Inflammatory macrophage (primary cell): Measurements from ENCODE around the gene DIP2B.
A peak's percentile ranks its signal among the peaks of the same experiment; 100 is the strongest.

ENCODE experiments used
- DNase-seq, 2 donors: peaks; one replicate each; pipeline ENCODE4 v3.0.0-alpha.2; 2020 to 2022

DIP2B gene

GRCh38 chr12:50685641-50686040 is 180.9 kb downstream of the DIP2B start:
- DNase-seq = no peak

GRCh38 chr12:50686406-50686805 is 181.6 kb downstream of the DIP2B start:
- DNase-seq = no peak

DNA sequence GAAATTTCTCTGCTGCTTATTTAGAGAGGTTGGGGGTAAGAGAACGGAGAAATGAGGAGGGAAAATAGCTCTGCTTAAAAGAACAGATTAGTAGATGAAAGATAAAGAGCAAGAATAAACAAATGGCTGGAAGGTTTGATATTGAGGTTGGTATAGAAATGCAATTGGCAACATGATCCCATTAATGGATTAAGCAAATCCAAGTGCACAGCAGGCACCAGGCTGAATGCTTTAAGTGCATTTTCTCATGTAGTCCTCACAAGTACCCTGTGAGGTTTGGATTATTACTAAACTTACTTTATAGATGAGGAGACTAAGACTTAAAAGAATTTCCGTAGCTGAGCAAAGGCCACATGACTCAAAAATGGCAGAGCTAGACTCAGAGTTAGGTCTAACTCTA is 182.2 kb downstream of the DIP2B start:
- no peak for DNase-seq

DNA sequence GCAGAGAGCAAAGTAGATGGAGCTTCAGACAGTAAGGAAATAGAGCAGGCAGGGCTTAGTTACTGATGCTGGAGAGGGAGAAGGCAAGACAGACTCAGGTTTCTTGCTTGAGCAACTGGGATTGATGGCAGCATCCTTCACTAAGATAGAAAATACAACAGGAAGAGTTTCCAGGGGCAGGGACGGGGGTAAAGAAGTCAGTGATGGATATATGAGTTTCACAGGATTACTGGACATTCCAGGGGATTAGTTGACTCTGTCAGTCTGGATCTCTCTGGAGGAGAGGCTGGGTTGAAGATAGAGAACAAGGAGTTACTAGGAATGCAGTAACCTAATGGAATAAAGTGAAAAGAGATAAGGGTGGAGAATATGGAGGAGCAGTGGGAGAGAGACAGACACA is 184.7 kb downstream of the DIP2B start:
- DNase-seq = no peak

- no peak for DNase-seq
Observed at GRCh38 chr12:50690925-50691324, 186.1 kb downstream of the DIP2B start.

GRCh38 chr12:50695961-50696360 is 191.2 kb downstream of the DIP2B start:
- peak; percentile 18 to 21 for DNase-seq

DNA sequence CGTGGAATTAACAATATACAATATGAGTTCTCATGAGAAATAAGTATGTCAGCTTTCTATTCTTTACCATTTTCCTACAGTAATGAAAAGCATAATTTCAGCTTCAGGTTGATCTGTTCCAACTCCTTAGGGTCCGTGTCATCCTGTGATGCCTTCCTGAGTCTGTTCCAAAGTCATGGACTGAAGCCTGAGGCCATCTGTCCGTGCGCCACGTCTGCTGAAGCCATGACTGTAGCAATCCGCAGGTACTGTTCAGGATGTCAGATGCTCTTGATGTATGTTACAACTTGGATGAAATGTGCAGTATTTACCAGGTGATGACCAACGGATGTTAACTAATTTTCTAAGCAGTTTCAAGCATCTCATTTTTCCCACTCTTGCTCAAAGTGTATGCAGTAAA is 192.1 kb downstream of the DIP2B start:
- DNase-seq = no peak

GRCh38 chr12:50699154-50699553 is 194.4 kb downstream of the DIP2B start:
- DNase-seq = no peak

DNA sequence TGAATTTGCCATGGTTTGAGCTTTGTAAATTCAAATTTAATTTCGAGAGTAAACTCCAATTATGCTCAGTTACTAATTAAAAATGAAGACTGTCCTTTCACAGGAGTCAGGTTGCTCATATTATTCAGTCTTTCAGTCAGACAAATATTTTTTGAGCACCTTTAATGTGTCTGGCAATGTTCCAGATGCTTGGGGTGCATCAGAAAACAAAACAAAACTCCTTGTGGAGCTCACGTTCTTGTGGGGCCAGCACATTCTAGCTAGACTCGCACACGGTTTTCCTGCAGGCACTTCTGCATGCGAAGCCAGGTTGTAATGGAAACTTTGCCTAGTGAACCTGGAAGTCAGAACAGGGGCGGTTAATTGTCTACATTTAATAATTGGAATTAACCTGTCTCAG is 195.2 kb downstream of the DIP2B start:
- DNase-seq = no peak

DNA sequence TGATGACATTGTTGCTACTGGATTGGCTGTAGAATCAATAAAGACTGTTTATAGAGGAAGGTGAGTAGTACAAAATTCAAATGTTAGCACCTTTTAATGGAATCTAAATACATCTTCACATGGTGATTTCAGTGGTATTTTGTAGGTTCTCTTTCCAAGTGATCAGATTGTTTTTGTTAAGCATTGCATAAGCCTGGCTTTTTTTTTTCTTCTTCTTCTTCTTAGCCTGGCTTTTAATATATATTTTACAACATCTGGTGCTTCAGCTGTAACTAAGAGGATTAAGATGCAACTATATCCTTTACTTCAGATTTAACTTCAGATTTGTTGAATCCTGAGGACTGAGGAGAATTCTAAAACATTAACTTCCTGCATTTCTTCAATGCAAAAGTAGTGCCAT is 201.8 kb downstream of the DIP2B start:
- no peak for DNase-seq

DNA sequence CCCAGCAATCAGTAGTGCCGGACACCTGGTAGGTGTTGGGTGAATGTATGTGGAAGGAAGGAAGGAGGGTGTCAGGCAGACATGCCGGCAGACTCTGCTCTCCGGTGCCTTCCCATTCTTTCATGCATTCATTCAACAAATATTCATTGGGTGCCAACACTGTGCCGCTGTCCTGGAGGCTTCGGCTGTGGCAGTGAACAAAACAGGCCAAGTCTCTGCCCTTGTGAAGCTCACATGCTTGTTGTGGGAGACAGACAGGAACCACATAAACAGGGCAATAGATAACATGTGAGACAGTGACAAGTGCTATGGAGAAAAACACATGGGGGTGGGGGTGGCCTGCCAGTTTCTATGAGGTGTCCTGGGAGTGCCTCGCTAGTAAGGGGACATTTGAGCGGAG is 202.6 kb downstream of the DIP2B start:
- DNase-seq = peak in 1 of 2 donors; percentile 14

DNA sequence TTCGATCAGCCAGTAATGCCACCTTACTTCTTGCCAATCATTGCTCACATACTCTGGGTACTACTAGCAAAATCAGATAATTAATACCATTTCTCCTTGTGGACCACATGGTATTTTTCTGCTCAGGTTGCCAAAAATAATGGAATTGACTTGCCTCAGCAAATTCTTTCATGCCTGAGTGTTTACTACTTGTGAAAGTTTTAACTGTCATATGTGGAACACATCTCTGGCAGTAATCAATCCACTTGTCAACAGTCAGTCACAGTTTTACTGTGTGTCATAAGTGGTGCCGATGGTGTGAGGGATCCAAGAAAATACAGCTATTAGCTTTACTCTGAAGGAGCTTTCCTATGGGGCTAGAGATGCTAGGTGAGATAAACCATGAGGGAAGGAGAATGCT is 203.8 kb downstream of the DIP2B start:
- DNase-seq = no peak

GRCh38 chr12:50711121-50711520 is 206.3 kb downstream of the DIP2B start:
- no peak for DNase-seq

DNA sequence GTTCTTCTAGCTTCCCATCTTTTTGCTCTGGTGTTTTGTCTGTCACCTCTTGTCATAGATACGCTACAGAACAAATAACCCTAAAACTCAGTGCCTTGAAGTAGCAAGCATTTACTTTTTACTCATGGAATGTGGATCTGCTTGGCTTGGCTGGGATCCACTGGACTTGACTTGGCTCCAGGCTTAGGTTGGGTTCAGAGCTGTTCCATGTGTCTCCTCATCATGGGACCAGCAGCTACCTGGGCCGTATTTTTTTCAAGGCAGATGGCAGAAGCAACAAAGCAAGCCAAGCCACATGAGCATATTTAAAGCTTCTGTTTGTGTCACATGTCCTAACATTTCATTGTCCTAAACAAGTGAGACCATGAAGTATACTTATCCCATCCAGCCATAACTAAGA is 210.4 kb downstream of the DIP2B start:
- DNase-seq = no peak

DNA sequence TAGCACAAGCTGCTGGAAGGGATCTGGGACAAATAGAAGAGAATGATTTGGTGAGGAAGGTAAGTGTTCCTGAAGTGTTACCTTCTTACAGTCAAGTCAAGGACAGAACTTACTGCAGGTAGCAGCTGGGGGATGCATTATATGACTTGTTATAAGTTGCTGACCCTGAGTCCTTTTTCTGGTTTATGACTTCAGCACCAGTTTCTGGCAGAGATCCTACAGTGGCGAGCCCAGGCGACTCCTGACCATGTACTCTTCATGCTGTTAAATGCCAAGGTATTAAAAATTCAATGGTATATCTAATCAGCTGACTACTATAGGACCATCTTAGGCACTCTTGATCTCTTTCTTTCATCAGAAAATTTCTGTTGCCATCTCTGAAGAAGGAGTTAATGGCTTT is 214.0 kb downstream of the DIP2B start:
- DNase-seq = no peak

DNA sequence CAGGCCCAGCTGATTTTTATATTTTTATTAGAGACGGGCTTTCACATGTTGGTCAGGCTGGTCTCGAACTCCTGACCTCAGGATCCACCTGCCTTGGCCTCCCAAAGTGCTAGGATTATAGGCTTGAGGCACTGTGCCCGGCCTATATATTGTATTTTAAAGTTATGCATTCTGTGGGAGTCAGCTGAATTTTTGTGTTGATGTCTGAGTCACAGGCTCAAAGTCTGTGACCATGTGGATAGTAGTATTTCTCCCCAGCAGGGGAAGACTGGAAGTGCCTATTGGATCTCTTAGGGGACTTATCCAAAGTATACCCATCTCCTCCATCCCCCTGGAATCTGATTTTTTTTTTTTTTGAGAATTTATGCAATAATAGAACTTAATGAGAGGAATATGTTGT is 215.3 kb downstream of the DIP2B start:
- no peak for DNase-seq

GRCh38 chr12:50720501-50720900 is 215.7 kb downstream of the DIP2B start:
- DNase-seq = no peak

DNA sequence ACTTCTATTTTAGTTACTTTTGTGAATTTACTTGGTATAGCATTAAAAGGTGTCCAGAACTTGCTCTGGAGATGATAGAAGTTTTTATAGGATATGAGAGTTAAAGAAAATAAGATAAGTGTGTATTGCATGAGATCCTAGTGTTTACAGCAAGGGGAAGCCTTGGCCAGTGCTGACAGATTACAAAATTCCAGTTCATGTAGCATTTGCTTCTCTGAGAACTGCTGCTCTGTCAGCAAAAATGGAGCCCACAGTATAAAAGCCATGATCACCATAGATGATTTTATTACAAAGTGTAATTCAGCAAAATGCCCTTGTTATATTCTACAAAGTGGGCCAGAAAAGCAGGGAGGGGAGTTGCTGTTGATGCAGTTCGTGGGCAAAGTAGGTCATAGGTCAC is 219.1 kb downstream of the DIP2B start:
- no peak for DNase-seq

DNA sequence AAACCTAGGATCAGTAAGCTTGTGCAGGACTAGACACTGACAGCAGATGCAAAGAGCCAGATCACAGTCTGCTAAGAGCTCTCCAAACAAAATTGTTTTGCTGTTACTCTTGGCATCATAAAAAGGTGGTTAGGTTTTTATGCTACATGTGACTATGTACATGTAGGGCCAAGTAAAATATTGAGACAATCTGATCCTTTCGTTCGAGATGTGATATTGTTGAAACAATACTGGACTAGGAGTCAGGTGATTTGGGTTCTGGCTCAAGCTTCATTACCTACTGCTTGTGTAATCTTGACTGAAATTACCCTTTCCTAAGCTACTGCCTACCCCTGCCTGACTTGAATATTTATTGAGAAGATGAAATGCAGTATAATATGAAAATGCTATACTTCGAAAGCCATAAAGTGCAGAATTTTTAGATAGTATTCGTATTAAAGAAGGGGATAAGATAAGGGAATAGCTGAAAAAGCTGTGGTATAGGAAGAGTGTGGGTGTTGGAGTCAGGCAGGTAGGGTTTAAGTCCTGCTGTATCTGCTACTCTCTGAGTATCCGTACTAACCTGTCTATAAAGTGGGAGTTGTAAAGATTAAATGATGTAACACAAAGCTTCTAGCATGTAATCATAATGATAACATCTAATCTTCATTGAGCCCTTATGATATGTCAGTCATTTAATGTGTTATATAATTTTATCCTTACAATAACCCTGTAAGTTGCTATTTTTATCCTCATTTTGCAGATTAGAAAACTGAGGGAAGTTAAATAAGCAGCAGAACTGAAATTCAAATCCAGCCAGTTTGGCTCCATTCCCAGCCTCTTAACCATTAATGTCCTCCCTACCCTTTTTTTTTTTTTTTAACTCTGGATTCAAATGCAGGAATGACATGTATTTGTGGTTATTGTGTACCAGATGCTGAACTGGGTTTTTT is 220.5 kb downstream of the DIP2B start:
- no peak for DNase-seq

DNA sequence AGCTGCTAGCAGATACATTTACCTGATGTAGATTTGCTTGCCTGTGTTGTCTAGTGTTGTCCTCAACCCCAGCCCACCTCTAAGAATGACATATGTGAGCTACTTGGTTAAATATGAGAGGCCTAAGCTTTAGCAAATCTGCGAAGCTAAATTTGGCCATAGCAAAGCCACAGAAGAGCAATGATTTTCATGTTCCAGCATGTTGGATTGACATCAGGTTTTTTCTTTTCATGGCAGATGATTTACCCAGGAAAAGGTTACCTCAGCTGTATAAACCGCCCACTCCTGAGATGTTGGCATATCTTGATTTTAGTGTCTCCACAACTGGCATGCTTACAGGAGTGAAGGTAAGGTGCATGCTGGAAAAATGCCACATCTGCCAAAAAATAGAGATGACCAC is 222.7 kb downstream of the DIP2B start:
- no peak for DNase-seq

DNA sequence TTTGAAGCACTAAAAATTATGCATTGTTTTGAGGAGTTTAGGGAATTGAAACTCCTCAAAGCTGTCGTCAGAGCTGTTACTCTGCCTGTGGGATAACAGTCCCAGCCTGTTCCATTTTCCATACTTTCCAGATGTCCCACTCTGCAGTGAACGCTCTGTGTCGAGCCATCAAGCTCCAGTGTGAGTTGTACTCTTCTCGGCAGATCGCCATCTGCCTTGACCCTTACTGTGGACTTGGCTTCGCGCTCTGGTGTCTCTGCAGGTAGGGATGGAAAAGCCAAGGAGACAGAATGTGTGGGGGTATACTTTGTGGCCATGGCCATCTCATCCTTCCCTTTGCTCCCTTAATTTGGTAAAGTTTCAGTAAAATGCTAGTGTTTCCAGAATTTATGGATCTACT is 223.6 kb downstream of the DIP2B start:
- no peak for DNase-seq

GRCh38 chr12:50728841-50729240 is 224.1 kb downstream of the DIP2B start:
- DNase-seq = no peak

DNA sequence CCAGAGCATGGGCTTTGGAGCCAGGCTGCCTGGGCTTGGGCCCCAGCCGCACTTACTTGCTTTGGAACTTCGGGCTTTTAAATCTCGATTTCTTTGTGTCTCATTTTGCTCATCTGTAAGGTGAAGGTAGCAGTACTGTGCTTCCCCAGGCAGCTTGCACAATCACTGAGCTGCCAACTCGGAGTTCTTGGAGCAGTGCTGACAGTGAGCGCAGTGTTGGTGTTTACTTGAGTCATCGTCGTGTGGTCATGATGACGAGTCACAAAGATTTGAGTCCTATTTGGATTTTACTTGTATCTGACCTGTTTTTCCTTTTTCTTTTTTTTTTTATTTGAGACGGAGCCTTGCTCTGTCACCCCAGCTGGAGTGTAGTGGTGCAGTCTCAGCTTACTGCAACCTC is 227.8 kb downstream of the DIP2B start:
- DNase-seq = peak in 1 of 2 donors; percentile 19

- no peak for DNase-seq
Observed at GRCh38 chr12:50733706-50734105, 228.9 kb downstream of the DIP2B start.
